ENCODE results near the gene SLC40A1.
"Not testable (repeated sequence)": the region's sequence is repeated elsewhere in the genome, so short reads cannot be mapped to it uniquely, and the experiment has no call there.

SLC40A1 gene, protein sequence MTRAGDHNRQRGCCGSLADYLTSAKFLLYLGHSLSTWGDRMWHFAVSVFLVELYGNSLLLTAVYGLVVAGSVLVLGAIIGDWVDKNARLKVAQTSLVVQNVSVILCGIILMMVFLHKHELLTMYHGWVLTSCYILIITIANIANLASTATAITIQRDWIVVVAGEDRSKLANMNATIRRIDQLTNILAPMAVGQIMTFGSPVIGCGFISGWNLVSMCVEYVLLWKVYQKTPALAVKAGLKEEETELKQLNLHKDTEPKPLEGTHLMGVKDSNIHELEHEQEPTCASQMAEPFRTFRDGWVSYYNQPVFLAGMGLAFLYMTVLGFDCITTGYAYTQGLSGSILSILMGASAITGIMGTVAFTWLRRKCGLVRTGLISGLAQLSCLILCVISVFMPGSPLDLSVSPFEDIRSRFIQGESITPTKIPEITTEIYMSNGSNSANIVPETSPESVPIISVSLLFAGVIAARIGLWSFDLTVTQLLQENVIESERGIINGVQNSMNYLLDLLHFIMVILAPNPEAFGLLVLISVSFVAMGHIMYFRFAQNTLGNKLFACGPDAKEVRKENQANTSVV

DNA sequence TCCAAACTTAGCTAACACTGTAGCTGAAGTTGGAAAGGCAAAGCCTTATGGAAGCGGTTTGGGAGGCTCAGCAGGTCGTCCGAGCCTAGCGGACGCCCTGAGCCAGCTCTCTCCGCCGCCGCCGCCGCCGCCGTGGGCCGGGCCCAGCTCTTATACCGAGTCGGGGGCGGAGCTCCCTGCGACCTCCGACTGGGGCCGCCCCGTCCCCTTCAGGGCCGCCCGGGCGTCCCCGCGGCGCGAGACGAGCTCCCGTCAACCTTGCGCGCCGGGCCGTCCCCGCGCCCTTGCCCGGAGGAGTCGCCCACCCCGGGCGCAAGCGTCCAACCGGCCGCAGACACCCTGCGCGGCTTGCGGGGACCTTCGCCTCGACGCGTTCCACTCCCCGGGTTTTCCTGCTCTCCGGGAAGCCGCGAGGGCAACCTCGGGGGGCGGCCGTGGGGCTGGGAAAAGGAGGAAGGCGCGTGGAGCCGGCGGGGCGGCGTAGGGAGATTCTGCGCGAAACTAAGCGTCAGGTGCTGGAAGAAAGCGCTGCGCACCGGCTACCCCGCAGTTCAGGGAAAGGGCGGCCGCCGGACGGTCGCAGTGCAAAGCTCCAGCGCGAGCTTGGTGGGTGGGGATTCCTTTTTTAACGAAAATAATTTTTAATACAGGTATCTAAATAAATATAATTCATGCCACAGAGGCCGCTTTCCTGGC, at the start of gene SLC40A1:
SLC40A1 (minus strand) TSS at position 129 of the 696 bp plus-strand sequence. CDS start 326 bp downstream, outside the sequence.
- peak; percentile 79 for DNase-seq

DNA sequence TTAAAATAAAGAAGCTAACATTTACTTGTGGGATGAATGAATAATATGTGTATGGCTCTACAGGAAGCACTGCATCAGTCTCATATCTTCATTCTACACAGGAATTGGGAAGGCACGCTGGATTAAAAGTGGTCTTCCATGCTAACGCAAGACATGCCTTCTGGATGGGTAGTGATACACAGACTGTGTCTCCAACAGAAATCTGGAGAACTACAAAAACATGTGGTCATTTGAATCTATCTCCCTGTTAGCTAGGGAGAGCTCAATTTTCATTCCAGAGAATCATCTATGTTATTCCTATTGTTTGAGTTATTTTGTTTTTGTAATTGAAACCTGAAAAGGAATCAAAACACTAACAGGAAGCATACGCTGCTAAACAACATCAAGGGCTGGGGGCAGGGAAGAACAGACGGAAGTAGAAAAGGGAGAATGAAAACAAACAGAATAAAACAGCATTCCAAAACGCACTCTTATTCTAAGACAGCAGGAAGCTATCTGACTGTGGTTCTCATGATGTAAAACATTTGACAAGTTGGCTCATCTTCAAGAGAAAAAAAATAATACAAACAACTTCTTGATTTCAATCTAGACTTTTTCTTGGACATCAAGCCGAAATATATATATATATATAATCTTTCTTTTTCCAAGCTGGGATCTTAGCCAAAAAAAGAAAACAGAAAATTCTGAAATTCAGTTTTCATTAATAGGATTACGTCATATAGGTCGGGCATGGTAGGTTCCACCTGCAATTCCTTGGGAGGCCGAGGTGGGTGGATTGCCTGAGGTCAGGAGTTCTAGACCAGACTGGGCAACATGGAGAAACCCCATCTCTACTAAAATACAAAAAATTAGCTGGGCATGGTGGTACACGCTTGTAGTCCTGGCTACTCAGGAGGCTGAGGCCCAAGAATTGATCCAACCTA, 49.2 kb upstream of the SLC40A1 start:
- DNase-seq: no peak

DNA sequence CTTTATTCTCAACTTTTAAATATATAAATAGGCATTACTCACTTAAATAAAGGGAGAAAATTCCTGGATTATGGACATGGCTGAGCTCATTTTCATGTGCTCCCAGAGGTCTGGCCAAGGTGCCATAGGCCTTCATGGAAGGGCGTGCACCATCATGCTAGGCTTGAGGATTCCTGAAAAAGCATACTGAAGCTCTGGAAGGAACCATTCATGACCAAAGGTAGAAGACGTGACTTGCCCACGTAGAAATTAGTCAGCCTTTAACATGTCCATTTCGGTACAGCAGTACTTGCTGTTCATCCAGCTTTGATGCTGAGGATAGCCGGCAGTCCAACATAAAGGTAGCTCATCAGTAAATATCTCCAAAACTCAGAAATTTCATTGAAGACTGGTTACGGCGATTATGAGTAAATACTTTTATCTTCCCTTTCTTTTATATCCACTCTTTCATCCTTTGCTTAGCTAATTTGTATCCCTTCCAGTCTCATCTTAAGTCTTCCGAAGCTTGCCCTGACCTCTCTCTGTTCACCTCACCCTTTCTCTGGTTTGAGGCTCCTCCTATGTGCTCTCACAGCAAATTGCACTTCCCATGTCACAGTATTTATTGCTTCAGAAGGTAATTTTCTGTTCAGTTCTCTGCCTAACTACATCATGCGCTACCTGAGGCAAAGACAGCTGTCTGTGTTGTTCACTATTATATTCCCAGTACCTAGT, 48.4 kb upstream of the SLC40A1 start:
- DNase-seq: no peak

DNA sequence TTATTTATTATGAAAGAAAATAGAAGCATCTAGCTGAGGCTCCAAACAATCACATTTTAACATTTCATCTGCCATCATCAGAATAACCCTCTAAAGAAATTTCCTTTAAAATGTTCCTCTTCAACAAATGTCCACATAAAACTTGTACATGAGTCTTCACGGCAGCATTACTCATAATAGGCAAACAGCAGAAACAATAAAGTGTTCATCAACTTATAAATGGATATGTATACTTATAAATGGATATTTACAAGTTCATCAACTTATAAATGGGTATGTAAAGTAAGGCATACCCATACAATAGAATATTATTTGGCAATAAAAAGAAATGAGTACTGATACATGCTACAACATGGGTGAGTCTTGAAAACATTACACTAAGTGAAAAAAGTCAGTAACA, 47.2 kb upstream of the SLC40A1 start:
- no peak for DNase-seq

DNA sequence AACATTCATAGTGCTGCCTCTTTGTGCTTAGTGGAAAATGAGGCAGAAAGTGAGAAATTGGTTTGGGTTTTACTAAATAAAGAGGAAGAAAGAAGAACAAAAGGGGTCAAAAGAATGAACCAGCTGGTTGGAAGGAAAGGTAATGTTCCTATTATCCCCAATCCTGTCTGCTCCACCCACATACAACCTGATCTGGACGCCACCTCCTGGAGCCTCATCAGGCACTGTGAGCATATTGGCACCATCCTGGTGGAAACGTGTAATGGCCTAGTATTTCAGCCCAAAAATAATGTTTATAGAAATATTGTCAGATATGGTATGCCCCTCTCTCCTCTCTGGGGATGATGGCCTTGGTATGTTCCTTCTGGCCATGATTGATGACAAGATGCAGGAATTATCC, 45.0 kb upstream of the SLC40A1 start:
- DNase-seq: no peak

DNA sequence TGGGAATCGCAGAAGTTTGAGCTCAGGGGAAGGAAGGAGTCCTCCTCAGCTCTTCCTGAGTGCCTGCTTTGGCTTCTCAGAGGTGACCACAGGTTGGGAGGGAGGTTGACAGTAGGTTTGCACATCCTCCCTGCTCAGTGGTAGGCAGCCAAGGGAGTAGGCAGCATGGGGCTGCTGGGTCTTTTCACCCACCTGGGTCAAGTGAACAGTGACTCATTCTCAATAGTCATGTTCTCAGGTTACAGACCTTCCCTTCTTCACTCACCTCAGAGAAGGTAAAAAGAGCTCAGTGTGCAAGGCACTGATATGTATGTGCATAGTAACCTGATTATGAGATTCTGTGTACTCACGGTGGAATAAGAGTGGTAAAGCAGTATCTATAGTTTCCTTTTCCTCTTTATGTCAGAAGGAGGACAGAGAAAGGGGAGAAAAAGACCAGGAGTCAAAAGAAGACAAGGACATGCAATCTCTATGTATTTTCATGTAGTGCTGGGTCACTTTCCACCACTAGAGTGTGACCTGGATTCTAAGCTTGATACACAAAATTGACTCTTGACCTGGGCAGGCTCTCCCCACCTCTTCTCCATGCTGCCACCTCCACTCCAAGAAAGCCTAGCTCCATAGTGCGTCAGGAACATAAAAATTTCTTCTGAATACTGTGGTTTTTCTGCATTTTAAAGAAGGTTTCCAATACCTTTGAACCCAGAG, 44.2 kb upstream of the SLC40A1 start:
- DNase-seq: no peak

DNA sequence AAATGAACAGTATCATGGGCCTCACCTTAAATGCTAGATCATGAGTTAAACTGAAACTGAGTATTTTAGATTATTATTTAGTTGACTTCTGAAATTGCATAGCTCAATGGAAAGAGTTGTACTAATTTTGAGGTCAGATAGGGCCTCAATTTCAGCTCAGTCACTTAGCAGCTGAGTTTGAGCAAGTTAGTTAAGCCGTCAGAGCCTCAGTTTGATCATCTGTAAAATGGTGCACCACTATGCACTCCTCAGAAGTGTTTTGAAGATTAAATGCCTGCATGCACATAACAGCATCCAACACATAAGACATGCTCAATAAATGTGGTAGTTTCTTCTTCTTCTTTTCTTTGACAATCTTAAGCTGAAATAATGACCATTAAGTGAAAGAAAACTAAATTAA, 42.5 kb upstream of the SLC40A1 start:
- DNase-seq: no peak

DNA sequence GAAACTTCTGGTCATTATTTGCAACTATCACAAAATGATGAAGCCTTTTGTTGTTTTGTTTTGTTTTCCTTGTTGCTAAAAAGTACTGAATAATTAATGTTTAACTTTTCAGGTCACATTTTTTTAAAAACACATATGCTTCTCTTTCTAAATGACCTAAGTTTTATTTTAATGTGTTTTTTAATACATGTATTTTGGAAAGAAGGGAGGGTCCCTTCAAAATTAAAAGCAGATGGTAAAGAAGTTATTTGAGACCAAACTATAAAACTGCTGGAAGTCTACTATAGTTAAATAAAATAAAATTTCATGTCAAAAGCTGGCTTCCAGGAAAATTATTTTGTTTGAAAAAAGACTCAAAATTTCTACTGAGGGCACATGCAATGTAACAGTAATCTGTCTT, 41.2 kb upstream of the SLC40A1 start:
- DNase-seq: no peak

DNA sequence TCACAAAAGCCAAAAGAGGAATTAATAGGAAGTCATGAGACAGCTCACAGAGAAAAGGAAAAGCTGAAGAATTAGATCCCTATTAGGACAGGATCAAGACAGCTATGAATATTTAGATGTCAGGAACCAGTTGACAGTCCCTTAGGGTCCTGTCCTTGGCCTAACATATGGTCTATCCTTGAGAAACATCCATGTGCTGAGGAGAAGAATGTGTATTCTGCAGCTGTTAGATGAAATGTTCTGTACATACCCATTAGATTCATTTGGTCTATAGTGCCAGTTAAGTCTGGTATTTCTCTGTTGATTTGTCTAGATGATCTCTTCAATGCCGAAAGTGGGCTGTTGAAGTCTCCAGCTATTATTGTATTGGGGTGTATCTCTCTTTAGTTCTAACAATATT, 37.6 kb upstream of the SLC40A1 start:
- DNase-seq: no peak

DNA sequence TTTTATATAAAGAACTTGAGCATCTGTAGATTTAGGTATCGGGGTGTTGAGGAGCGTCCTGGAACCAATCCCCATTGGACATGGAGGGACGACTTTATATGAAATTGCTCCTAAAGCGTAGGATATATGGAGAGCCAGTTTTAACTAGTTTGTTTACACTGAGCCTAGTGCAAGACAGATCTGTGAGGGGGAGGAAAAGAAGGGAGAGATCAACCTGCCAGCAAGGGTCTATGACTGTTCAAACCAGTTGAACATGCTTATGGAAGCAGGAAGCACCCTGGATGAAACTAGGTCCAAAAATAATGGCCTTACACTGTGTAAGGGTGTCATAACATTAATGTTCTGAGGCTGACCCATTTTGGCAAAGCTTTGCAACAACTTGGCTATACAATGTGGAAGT, 34.0 kb upstream of the SLC40A1 start:
- no peak for DNase-seq

DNA sequence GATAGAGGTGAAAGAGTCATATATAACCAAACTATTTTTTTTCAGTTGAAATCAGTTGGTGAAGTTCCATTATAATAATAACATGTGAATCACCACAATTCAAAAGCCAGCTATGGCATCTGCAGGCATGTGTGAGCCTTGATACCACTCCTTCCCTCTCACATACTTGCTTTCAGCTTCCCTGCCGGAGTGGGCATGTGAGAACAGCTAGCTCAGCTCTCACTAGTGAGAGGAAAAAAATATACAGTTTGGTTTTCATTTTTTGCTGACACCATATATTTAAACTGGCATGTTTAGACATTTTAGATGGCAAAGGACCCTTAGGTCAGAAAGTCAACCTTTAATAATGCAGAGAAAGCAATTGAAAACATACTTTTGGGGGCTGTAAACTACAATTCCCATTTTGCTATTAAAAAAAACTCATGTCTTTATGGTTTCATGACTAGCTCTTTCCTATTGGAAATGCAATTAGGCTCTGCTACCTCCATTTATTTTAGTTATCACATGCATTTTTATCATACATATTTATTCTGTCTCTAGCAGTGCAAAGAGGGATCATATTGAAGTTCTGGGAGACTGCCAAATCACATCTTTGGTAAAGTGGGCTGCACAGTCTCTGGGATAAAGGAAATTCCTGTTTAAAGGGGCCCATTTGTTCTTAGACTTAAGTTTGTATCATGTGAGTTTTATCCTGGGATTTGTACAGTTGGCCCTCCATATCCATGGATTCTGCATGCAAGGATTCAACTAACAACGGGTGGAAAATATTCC, 33.2 kb upstream of the SLC40A1 start:
- DNase-seq: no peak

DNA sequence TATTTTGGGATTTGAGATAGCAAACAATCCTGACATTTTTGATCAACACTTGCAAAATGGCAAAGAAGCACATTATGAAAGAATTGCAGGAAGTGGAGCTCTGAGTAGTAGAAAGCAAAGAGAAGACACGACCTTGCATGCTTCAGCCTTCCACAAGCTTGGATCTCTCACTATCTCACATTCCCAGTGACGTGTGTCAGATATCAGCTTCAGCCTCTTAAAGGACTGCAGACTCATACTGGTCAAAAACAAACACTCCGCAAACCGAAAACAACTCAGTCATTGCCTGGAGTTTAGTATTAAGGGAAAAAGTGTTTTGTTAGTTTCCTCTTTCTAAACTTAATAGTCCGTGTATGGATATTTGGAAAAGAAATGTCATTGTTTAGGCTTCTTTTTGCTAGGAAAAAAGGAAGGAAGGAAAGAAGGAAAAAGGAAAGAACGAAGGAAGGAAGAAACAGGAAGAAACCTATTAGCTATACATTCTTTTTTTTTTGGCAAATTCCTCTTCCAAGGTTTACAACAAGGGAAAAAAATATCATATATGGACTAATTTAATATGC, 32.6 kb upstream of the SLC40A1 start:
- no peak for DNase-seq

DNA sequence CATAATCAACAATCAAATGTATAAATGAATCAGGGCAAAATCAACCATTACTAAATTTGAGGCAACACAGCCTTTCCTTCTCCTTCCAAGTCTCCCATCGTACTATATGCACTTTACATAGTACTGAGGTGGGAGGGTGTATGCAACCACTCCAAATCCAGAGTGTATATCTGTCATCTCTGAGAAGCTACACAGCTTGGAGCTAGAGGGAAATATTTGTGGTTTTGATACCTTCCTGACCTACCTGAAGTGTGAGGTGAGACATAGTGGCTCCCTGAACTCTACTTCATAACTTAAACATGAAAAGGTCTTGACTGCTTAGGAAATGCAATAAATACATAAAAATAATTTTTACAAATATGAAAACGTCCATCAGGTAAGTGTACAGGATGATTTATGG, 30.1 kb upstream of the SLC40A1 start:
- DNase-seq: no peak

DNA sequence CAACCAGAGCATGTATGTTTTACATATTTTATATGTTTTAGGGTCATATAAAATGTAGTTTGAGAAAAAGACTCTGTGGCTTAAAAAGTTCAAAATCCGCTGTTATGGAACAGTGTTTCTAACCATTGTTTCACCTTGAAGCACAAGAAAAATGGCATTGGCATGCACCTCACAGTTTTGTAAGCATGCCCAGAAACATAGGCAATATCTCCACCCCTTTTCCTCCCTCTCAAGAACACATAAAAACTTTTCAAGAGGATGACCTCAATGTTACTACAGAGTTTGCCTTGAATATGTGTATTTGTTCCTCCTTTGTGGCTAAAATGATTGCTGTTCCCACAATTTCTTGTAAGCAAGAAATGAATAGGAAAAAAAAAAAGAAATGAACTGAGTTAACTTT, 29.3 kb upstream of the SLC40A1 start:
- no peak for DNase-seq

DNA sequence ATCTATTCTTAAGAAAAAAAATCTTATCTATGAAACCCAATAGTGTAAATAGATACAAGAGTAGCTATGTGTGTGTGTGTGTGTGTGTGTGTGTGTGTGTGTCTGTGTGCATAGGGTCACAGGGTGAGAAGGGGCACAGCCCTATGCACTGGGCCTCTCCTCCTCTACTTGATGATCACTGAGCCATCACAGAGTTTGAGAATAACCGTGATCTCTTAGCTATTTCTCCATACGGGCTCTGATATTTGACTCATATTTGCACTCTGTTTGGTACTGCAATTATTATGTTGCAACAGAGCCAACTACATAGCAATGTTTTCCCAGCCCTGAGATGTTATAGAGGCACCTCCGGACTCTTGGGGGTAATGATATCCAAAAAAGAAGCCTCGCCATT, 28.8 kb upstream of the SLC40A1 start:
- no peak for DNase-seq

DNA sequence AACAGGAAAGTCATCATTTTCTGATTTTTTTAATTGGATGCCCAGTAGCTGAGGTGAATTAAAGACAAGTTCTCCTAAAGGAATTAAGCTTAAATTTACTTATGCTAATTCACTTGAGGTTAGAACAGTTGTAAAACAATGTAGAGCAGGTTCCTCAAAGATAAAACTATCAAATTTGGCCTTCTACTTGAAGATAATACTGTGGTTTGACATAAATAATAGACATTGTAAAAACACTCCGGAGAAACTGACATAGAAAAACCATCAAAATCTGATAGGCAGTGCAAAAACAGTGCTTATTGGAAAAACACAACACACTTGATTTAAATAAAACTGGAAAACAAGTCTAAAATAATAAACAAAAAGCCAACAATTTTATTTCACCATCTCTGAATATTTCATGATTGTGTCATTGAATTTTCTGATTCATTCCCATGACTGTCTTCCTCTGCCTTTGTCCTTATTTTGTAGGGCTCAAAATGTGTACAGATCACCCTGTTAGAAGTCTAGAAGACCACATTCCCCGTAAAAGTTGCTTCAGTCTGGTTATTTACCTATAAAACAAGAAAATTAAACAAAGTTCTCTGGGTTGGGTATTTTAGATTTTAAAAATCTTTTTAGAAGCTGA, 28.3 kb upstream of the SLC40A1 start:
- DNase-seq: no peak

DNA sequence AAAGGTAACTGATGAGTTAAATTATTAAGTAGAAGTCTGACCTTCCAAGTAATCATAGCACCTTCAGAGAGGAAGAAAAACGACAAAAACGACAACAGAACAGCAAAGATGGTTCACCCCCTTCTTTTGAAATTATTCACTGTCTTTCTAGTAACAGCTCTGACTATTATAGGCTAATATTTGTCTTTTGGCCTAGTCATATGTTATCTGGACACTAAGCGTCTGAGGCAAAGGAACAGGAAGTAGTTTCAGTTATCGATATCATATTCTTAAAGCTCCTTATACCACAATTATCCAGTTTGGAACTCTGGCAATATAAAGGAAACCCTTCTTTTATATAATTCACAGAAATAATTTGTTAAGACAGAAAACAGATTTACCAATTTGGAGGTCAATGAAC, 27.6 kb upstream of the SLC40A1 start:
- no peak for DNase-seq

DNA sequence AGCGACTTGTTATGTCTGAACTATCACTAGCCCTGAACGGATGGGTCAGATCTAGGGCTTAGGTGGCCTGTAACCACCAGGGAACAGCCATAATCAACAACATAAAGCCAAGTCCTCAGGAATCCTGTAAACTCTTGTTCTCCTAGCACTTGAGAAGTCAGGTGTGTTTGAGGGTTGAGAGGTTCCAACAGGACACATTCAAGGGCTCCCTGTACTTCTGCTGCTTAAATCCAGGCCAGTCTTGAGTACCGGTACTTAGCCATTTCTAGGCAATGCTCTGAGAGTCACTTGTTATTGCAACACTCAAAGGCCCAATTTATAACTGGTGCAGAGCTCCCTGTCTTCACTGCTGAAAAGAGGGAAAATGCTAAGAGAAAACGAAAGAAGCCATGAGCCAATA, 21.6 kb upstream of the SLC40A1 start:
- no peak for DNase-seq

DNA sequence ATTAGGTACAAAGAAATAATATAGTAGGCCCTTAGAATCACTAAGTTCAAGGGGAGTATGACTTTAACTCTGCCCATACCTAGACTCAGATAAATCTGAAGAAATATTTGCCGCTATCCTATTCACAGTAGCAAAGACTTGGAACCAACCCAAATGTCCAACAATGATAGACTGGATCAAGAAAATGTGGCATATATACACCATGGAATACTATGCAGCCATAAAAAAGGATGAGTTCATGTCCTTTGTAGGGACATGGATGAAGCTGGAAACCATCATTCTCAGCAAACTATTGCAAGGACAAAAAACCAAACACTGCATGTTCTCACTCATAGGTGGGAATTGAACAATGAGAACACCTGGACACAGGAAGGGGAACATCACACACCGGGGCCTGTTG, 21.1 kb upstream of the SLC40A1 start:
- DNase-seq: not testable (repeated sequence)

DNA sequence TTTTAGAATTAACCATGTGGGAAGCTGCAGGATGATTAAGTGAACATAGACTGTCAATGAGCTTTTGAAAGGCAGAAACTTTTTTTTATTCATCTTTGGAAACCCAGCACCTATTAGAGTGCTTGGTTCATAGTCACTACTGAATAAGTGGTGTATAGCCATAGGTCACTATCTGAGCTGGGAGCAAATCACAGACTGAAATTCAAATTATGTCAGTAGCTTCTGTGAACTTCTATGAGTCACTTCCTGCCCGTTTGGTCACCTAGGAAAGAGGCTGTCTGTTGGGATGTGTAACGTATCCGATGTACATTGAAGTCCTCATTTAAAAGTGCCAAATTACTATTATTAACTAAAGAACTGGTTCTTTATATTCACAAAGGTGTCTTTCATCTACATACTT, 20.5 kb upstream of the SLC40A1 start:
- no peak for DNase-seq

Measured in stimulated activated CD4-positive, alpha-beta T cell treated with anti-CD3 and anti-CD28 coated beads, Interleukin-15, amount 100 ng/mL, for 24 hours (primary cell).